ENCODE data around the gene LTB4R2.

DNA sequence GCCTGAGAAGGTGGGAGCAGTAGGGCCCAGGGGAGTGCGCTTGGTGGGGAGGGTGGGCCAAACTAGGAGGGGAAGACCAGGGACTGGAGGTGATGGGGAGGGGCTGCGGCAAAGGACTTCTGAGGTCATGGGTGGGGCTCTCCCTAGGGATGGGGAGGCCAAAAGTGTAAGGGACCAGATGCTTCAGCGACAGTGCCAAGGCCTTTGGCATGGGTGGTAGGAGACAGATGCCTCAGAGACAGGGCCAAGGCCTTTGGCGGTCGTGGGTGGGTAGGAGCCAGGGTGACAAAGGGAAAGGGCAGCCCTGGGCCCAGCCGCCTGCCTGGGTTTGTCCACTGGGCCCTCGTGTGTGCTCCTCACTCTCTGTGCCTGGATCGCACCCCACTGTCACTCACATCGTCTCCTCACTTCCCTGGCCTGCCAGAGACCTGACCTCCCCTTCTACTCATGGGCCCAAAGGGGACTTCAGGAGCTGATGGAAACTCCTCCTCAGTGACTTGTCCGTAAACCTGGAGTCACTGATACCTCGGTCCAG is 25.4 kb upstream of the LTB4R2 start:
- TF ChIP-seq POLR2A (IDR thresholded peaks at IDR 0.05; ENCODE audit: low read depth, low read length) = no peak
- no peak for TF ChIP-seq POLR2AphosphoS5 (IDR thresholded peaks at IDR 0.05; ENCODE audit: low read depth, low read length)
- no peak for TF ChIP-seq TAF1 (IDR thresholded peaks at IDR 0.05; ENCODE audit: low read depth, low read length)
- no peak for TF ChIP-seq PAX5 (IDR thresholded peaks at IDR 0.05; ENCODE audit: insufficient read depth, low read length, severe bottlenecking)
- TF ChIP-seq SPI1 (IDR thresholded peaks at IDR 0.05; ENCODE audit: low read depth, low read length) = no peak
- TF ChIP-seq POU2F2 (IDR thresholded peaks at IDR 0.05; ENCODE audit: low read depth, low read length) = no peak

Measured in GM12891 (cell line).